ENCODE data around the gene HS3ST4.
"Not testable (repeated sequence)": the region's sequence is repeated elsewhere in the genome, so short reads cannot be mapped to it uniquely, and the experiment has no call there.

DNA sequence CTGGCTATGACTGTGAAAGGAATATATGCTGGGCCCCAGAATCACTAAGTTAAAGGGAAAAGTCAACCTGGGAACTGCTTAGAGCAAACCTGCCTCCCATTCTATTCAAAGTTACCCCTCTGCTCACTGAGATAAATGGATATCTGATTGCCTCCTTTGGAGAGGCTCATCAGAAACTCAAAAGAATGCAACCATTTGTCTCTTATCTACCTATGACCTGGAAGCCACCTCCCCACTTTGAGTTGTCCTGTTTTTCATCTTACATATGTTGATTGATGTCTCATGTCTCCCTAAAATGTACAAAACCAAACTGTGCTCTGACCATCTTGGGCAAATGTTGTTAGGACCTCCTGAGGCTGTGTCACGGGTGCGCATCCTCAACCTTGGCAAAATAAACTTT lies 84.5 kb downstream of the HS3ST4 start:
- TF ChIP-seq, protein P1, sequence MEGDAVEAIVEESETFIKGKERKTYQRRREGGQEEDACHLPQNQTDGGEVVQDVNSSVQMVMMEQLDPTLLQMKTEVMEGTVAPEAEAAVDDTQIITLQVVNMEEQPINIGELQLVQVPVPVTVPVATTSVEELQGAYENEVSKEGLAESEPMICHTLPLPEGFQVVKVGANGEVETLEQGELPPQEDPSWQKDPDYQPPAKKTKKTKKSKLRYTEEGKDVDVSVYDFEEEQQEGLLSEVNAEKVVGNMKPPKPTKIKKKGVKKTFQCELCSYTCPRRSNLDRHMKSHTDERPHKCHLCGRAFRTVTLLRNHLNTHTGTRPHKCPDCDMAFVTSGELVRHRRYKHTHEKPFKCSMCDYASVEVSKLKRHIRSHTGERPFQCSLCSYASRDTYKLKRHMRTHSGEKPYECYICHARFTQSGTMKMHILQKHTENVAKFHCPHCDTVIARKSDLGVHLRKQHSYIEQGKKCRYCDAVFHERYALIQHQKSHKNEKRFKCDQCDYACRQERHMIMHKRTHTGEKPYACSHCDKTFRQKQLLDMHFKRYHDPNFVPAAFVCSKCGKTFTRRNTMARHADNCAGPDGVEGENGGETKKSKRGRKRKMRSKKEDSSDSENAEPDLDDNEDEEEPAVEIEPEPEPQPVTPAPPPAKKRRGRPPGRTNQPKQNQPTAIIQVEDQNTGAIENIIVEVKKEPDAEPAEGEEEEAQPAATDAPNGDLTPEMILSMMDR (IDR thresholded peaks at IDR 0.05) = not testable (repeated sequence)
- TF ChIP-seq POLR2A (IDR thresholded peaks at IDR 0.05) = not testable (repeated sequence)

Data from esophagus squamous epithelium (tissue), 4 donors.